Esophagus squamous epithelium (tissue), 4 donors: Measurements from ENCODE around the gene GNRHR.

ENCODE experiments used
- CTCF ChIP-seq, 6 experiments: fragments of 450-650 bp in 4 of 6; fragments of 200-600 bp in 2 of 6; sonication (generic) in 2 of 6; IDR thresholded peaks; one replicate each; pipeline ENCODE4 v1.5.1; 2016 to 2019; ENCODE audit warnings: antibody characterized with exemption in 6 of 6, mild to moderate bottlenecking in 4 of 6, moderate library complexity in 4 of 6
- POLR2A ChIP-seq, 4 donors: fragments of 450-650 bp; IDR thresholded peaks; one replicate each; pipeline ENCODE4 v1.6.1; 2017; ENCODE audit warnings: antibody characterized with exemption in 4 of 4, mild to moderate bottlenecking in 4 of 4, moderate library complexity in 3 of 4

DNA sequence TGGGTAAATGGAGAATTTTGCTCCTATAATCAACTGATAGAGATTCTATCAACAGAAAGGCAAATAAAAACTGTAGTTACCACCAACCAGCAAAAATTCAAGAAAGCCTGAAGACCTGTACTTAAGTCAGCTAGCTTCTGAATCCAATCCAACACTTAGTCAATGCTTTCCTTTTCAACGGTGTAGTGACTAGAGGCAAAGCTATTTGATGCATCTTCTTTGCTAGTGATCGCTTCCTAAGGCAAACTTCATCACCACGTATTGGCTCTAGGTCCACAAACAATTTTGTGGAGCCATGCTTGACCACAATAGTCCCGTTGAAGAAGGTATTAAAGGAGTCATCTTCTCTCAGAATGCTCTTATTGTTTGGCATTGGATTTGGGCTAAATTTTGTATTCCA, 28.2 kb downstream of the GNRHR start:
- TF ChIP-seq CTCF (IDR thresholded peaks at IDR 0.05) (no peak), POLR2A (IDR thresholded peaks at IDR 0.05) (no peak)
